Measurements from ENCODE around the gene SERPINB1.

The SERPINB1 gene

GRCh38 chr6:2790588-2791449 lies 50.8 kb downstream of the SERPINB1 start:
- DNase-seq = peak; percentile 48

DNA sequence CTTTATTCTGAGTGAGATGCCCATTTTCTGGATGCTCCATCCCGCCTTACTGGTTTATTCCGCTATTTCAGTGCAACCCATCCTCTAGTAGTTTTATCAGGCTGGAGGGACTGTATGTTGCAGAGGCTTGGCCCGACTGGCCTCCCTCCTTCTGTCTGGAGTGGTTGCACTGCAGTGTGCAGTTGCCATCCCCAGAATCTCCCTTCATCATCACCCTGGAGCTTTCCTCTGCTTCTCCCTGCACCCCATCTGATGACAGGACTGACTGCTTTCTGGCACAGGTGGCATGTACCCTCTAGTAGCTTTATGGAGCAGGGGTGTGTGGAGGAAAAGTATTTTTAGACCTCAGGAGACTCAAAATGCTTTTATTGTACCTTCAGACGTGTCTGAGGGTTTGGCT lies 55.4 kb downstream of the SERPINB1 start:
- DNase-seq = no peak

DNA sequence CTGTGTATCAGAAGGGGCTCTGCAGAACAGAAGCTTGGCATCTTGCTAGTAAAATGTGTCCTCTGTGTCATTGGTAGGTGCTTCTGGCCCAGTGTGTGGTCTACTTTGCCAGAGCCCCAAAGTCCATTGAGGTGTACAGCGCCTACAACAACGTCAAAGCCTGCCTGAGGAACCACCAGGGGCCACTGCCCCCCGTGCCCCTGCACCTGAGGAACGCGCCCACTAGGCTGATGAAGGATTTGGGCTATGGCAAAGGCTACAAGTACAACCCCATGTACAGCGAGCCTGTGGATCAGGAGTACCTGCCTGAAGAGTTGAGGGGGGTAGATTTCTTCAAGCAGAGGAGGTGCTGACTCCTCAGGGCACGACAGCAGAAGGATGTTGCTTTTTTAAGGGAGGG lies 56.7 kb downstream of the SERPINB1 start:
- DNase-seq = no peak

DNA sequence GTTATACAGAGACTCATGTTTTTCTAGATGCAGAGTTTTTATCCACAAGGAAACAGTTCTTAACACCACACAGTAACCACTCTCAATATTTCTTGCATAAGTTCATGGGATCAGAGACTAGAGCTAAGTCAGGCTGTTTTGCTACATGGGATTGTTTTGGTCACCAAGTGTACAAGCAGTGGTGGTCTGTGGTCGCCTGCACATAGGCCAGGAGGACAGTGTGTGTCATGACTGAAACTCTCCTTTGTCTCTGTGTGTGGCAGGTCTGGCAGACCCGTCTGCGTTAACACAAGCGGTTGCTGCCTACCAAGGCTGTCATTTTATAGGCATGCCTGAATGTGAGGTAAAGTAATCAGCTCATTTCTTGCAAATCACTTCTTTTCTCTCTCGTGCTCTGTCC lies 57.6 kb downstream of the SERPINB1 start:
- no peak for DNase-seq

GRCh38 chr6:2783188-2783963 lies 58.3 kb downstream of the SERPINB1 start:
- no peak for DNase-seq

DNA sequence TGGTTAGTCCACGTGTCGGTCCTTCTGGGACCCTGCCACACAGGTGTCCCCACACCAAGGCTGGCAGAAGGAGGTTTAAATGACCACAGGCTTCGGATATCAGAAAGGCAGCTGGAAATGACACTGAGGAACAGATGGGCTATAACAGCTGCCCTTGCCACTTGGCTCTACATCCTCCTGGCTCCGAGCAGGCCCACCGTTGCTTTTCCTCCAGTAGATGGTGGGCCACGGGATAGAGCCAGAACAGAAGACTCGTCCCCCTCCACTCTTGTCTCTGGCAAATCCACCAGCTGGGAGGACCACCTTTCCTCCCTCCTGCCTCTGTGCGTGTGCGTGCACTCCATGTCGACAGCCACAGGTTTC lies 58.9 kb downstream of the SERPINB1 start:
- DNase-seq = no peak

GRCh38 chr6:2782356-2782708 lies 59.3 kb downstream of the SERPINB1 start:
- no peak for DNase-seq

Data from activated CD4-positive, alpha-beta T cell treated with anti-CD3 and anti-CD28 coated beads, Interleukin-2, amount 50 U/mL, for 1 hour (primary cell).